D721Med (cell line): ENCODE measurements around the gene IGF1R.

Source experiments
- DNase-seq: peaks from one replicate; pipeline ENCODE4 v3.0.0; 2011; ENCODE audit warnings: low spot score; ENCODE audit not compliant: insufficient read length
- FAIRE-seq: peaks from 2 replicates; lab custom pipeline; 2011; peaks lifted over from hg19 to GRCh38; lab: Jason Lieb, UNC
- CTCF ChIP-seq: IDR thresholded peaks from 2 replicates; pipeline ENCODE4 v1.5.1; 2012; ENCODE audit warnings: mild to moderate bottlenecking, control low read depth; ENCODE audit not compliant: insufficient read depth; ENCODE audit errors: missing control alignments

IGF1R gene

GRCh38 chr15:98654790-98655360, 6.5 kb downstream of the IGF1R start:
- no peak for DNase-seq
- no peak for FAIRE-seq
- TF ChIP-seq CTCF = no peak

- no peak for FAIRE-seq
Measured at GRCh38 chr15:98655732-98656131, 7.4 kb downstream of the IGF1R start.

GRCh38 chr15:98657721-98658120, 9.4 kb downstream of the IGF1R start:
- no peak for FAIRE-seq
- TF ChIP-seq CTCF = no peak
- DNase-seq = no peak

More at GRCh38 chr15:98655732-98656131, 7.4 kb downstream of the IGF1R start:
- DNase-seq = no peak
- no peak for TF ChIP-seq CTCF

- TF ChIP-seq CTCF = peak; percentile 93
- DNase-seq = no peak
- no peak for FAIRE-seq
Measured at GRCh38 chr15:98658831-98659699, 10.7 kb downstream of the IGF1R start.

- no peak for TF ChIP-seq CTCF
- no peak for FAIRE-seq
Measured at GRCh38 chr15:98660055-98660454, 11.7 kb downstream of the IGF1R start.

GRCh38 chr15:98663045-98663444, 14.7 kb downstream of the IGF1R start:
- DNase-seq (no peak), FAIRE-seq (no peak)
- no peak for TF ChIP-seq CTCF

More at GRCh38 chr15:98660055-98660454, 11.7 kb downstream of the IGF1R start:
- no peak for DNase-seq

GRCh38 chr15:98663606-98664005, 15.3 kb downstream of the IGF1R start:
- no peak for DNase-seq
- FAIRE-seq = no peak
- no peak for TF ChIP-seq CTCF
